ENCODE measurements around the gene PPM1F. TPM values are rescaled to one million over a fixed set of nuclear protein-coding genes. Genes with fewer than 3 reads are reported as not detected.

The PPM1F gene
- total and polyA plus RNA-seq, 4 donors: 1.8 to 15.5 (median 8.9) TPM

DNA sequence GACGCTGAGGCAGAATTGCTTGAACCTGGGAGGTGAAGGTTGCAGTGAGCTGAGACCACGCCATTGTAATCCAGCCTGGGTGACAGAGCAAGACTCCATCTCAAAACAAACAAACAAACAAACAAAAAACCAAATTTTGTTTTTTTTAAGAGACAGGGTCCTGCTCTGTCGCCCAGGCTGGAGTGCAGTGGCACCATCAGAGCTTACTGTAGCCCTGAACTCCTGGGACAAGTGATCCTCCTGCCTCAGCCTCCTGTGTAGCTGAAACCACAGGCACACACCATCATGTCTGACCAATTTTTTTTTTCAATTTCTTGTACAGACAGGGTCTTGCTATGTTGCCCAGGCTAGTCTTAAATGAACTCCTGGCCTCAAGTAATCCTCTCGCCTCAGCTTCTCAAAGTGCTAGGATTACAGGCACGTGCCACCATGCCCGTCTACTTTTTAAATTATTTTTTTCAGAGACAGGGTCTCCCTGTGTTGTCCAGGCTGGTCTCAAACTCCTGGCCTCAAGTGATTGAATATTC lies 13.2 kb upstream of the PPM1F start:
- no peak overlapping the region for H3K27ac ChIP-seq (ENCODE audit: low read depth in 1 of 2, low read length in 2 of 2)
- H3K36me3 ChIP-seq (ENCODE audit: control insufficient read depth in 4 of 4, insufficient read depth in 3 of 4, low read depth in 1 of 4, low read length in 3 of 4): peaks cover 19 to 78% (median 64%) of the 10 kb centered on the region in 4 donors
- TF ChIP-seq GABPA (IDR thresholded peaks at IDR 0.05 in 1 of 2, conservative IDR thresholded peaks at IDR 0.05 in 1 of 2) (no peak), FOXA2 (IDR thresholded peaks at IDR 0.05) (no peak), YY1 (IDR thresholded peaks at IDR 0.05) (no peak), SP1 (IDR thresholded peaks at IDR 0.05) (no peak), ZBTB33 (IDR thresholded peaks at IDR 0.05) (no peak), FOXA1 (IDR thresholded peaks at IDR 0.05) (no peak), RXRA (IDR thresholded peaks at IDR 0.05) (no peak), HNF4G (IDR thresholded peaks at IDR 0.05) (no peak), TAF1 (conservative IDR thresholded peaks at IDR 0.05) (no peak), JUND (IDR thresholded peaks at IDR 0.05) (no peak), CTCF (IDR thresholded peaks at IDR 0.05; ENCODE audit: low read depth, low read length, missing input control) (no peak), HNF4A (conservative IDR thresholded peaks at IDR 0.05) (no peak), EGR1 (IDR thresholded peaks at IDR 0.05; ENCODE audit: low read depth in 2 of 2) (no peak), NR2F2 (IDR thresholded peaks at IDR 0.05) (no peak), REST (IDR thresholded peaks at IDR 0.05) (no peak), MAX (IDR thresholded peaks at IDR 0.05) (no peak), RAD21 (IDR thresholded peaks at IDR 0.05) (no peak)
- TF ChIP-seq, protein P1, sequence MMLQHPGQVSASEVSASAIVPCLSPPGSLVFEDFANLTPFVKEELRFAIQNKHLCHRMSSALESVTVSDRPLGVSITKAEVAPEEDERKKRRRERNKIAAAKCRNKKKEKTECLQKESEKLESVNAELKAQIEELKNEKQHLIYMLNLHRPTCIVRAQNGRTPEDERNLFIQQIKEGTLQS (IDR thresholded peaks at IDR 0.05): no peak
- H3K4me1 ChIP-seq (ENCODE audit: control insufficient read depth in 4 of 4, insufficient read depth in 4 of 4, low read length in 3 of 4): peaks cover 0 to 4% (median 0%) of the 10 kb centered on the region in 4 donors
- no peak overlapping the region for H3K9ac ChIP-seq (ENCODE audit: low read depth in 1 of 2, low read length in 2 of 2)
- H3K4me3 ChIP-seq (ENCODE audit: low read depth in 1 of 3, low read length in 3 of 3): no peak overlapping the region
- no peak for DNase-seq (ENCODE audit: low spot score)
- H3K9me3 ChIP-seq (ENCODE audit: control insufficient read depth in 4 of 4, low read length in 3 of 4): no peaks in the 10 kb centered on the region
- H3K27me3 ChIP-seq (ENCODE audit: control insufficient read depth in 4 of 4, insufficient read depth in 4 of 4, low read length in 3 of 4): no peaks in the 10 kb centered on the region
- 97% methylated on average over 6 of the region's 6 CpGs for WGBS

Measured in liver (tissue), 9 donors.